Motor neuron (in vitro differentiated cells): ENCODE data around the gene KAT5. TPM values are rescaled to one million over a fixed set of nuclear protein-coding genes. Genes with fewer than 3 reads are reported as not detected.
"Not testable (repeated sequence)": the region's sequence is repeated elsewhere in the genome, so short reads cannot be mapped to it uniquely, and the experiment has no call there.

Experiments used
- ATAC-seq, 8 experiments: fragments of 200-7000 bp; cut with Tn5 transposase; replicated peaks in 6 of 8; 2 replicates each; pipeline ENCODE4 v1.8.0; 2021; ENCODE audit warnings: mild to moderate bottlenecking in 8 of 8, moderate library complexity in 8 of 8
- H3K27ac ChIP-seq, 2 donors: fragments of 250-450 bp; sonication (Bioruptor Pico); 2 replicates each; pipeline ENCODE4 v1.9.0; 2021; ENCODE audit warnings: antibody characterized with exemption in 2 of 2, mild to moderate bottlenecking in 2 of 2, moderate library complexity in 1 of 2
- H3K4me1 ChIP-seq, 2 donors: fragments of 250-450 bp; sonication (Bioruptor Pico); replicated peaks in 1 of 2; 2 replicates each; pipeline ENCODE4 v1.6.1; 2021; ENCODE audit warnings: antibody characterized with exemption in 2 of 2, mild to moderate bottlenecking in 2 of 2, moderate library complexity in 1 of 2
- H3K4me3 ChIP-seq, 5 donors: fragments of 250-450 bp; sonication (Bioruptor Pico); 2 replicates each; pipeline ENCODE4 v1.9.0; 2021; ENCODE audit warnings: antibody characterized with exemption in 5 of 5, mild to moderate bottlenecking in 5 of 5, moderate library complexity in 4 of 5
- WGBS, 10 experiments: fragments of 450-650 bp; shearing (Covaris generic); methylation state at CpG; one replicate each; pipeline ENCODE4 v1.0.0; 2022; 5-methylcytosine and 5-hydroxymethylcytosine counted together
- in situ Hi-C, 9 experiments: fragments of 400-800 bp; cut with MboI; loops; one replicate each; pipeline ENCODE4 v1.15.0; 2021; ENCODE audit warnings: low sequenced_read_pairs in 9 of 9, low pct_unique_long_range_greater_than_20kb in 2 of 9; ENCODE audit not compliant: unreplicated experiment in 9 of 9
- total RNA-seq, 8 experiments: library from RNA; unstranded; fragments of 300-600 nt; gene quantifications; 2 replicates each; pipeline versions ENCODE4 v1.2.3 to v1.2.4, GENCODE V29; 2022

Gene KAT5
- total RNA-seq, 8 experiments from 2014 or later: 33.4 to 66.8 (median 48.6) TPM

GRCh38 chr11:65696802-65697552 lies 15.1 kb upstream of the KAT5 start:
- no peak overlapping the region for H3K4me3 ChIP-seq
- in situ Hi-C loops: no loop called here
- no peak for ATAC-seq
- 0 to 84% (median 55%) methylated on average over 1 to 5 of the region's 5 CpGs; no CpG with 5 or more reads in 3 of the 10 experiments for WGBS, 10 experiments
- H3K27ac ChIP-seq: no peak overlapping the region
- H3K4me1 ChIP-seq: no peaks in the 10 kb centered on the region

DNA sequence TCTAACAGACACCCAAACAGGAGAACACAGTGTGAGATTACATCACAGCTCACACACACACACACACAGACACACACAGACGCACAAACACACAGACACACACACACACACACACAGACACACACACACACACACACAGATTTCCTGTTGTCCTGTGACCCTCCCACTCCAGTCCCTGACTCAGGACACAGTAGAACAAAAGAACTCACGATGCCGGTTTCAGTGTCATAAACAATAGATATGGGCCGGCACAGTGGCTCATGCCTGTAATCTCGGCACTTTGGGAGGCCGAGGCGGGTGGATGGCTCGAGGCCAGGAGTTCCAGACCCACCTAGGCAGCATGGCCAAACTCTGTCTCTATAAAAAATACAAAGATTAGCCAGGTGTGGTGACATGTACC lies 13.8 kb upstream of the KAT5 start:
- in situ Hi-C loops: no loop called here

DNA sequence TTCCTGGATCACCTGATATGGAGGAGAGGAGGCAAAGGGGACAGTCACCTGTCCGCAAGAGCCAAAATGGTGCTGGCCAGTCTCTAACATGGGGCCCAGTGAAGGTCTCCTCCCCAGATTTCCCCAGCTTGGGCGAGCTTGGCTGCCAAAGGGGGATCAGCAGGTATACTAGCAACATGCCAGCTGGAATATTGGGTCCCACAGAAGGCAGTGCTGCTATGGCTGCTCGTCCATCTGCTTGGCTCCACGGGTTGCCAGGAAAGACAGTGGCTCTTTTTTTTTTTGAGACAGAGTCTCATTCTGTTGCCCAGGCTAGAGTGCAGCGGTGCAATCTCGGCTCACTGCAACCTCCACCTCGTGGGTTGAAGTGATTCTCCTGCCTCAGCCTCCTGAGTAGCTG lies 12.7 kb upstream of the KAT5 start:
- no peaks in the 10 kb centered on the region for H3K4me1 ChIP-seq
- H3K4me3 ChIP-seq: no peak overlapping the region
- 0 to 100% (median 67%) methylated on average over 1 to 4 of the region's 7 CpGs; no CpG with 5 or more reads in 3 of the 10 experiments for WGBS, 10 experiments
- H3K27ac ChIP-seq: no peak overlapping the region
- in situ Hi-C loops: no loop called here
- no peak for ATAC-seq

More for the DNA sequence above, 13.8 kb upstream of the KAT5 start:
- Histone ChIP-seq H3K4me1 (no peaks in the 10 kb centered on the region), H3K27ac (no peak overlapping the region), H3K4me3 (no peak overlapping the region)
- no peak for ATAC-seq
- WGBS, 10 experiments: 40 to 90% (median 70%) methylated on average over 1 to 5 of the region's 8 CpGs; no CpG with 5 or more reads in 4 of the 10 experiments

GRCh38 chr11:65700399-65700798 lies 11.7 kb upstream of the KAT5 start:
- Histone ChIP-seq H3K4me1 (no peaks in the 10 kb centered on the region), H3K27ac (no peak overlapping the region), H3K4me3 (no peak overlapping the region)
- 0 to 79% (median 40%) methylated on average over 1 to 3 of the region's 3 CpGs for WGBS, 10 experiments
- in situ Hi-C loops: loop anchor here in 5 of 9 experiments (25.0 kb wide), 2 partner anchors 112 to 287 kb away; no protein-coding TSS in a partner anchor
- ATAC-seq: peak in 5 of 8 experiments; percentile 26 to 96 (median 45)

- in situ Hi-C loops: loop anchor here in 5 of 9 experiments (25.0 kb wide), 2 partner anchors 111 to 286 kb away; no protein-coding TSS in a partner anchor
- ATAC-seq: no peak
- 40 to 86% (median 68%) methylated on average over 1 of the region's 1 CpG; no CpG with 5 or more reads in 6 of the 10 experiments for WGBS, 10 experiments
- H3K4me3 ChIP-seq: no peak overlapping the region
- H3K27ac ChIP-seq: no peak overlapping the region
- peaks cover 4 to 8% of the 10 kb centered on the region in 2 donors for H3K4me1 ChIP-seq
These were observed 10.4 kb upstream of the KAT5 start for GRCh38 chr11:65701686-65702085.

- WGBS, 10 experiments: 0 to 80% (median 55%) methylated on average over 1 to 4 of the region's 4 CpGs; no CpG with 5 or more reads in 2 of the 10 experiments
- peak in 2 of 8 experiments; percentile 20 to 30 for ATAC-seq
- in situ Hi-C loops: loop anchor here in 5 of 9 experiments (25.0 kb wide), 2 partner anchors 108 to 283 kb away; no protein-coding TSS in a partner anchor
- H3K27ac ChIP-seq: no peak overlapping the region
- H3K4me3 ChIP-seq: no peak overlapping the region
- H3K4me1 ChIP-seq: peaks cover 4 to 13% of the 10 kb centered on the region in 2 donors
These were observed 8.2 kb upstream of the KAT5 start for GRCh38 chr11:65703846-65704245.

GRCh38 chr11:65706303-65706763 lies 5.7 kb upstream of the KAT5 start:
- H3K4me1 ChIP-seq: peaks cover 4 to 13% of the 10 kb centered on the region in 2 donors
- peak overlapping the region in 1 of 2 donors; percentile 47 for H3K27ac ChIP-seq
- in situ Hi-C loops: loop anchor here in 5 of 9 experiments (25.0 kb wide), 2 partner anchors 106 to 281 kb away; no protein-coding TSS in a partner anchor
- peak in 6 of 8 experiments; percentile 44 to 69 (median 64) for ATAC-seq
- WGBS, 10 experiments: 0 to 20% (median 11%) methylated on average over 3 to 6 of the region's 14 CpGs; no CpG with 5 or more reads in 6 of the 10 experiments
- H3K4me3 ChIP-seq: peak overlapping the region; percentile 0 to 22 (median 11)

DNA sequence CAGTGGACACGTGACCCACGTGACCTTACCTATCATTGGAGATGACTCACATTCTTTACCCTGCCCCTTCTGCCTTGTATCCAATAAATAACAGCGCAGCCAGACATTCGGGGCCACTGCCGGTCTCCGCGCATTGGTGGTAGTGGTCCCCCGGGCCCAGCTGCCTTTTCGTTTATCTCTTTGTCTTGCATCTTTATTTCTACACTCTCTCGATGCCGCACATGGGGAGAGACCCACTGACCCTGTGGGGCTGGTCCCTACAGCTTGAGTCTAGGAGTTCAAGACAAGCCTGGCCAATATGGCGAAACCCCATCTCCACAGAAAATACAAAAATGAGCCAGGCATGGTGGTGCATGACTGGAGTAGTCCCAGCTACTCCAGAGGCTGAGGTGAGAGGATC lies 5.0 kb upstream of the KAT5 start:
- H3K4me1 ChIP-seq: peaks cover 7 to 13% of the 10 kb centered on the region in 2 donors
- WGBS, 10 experiments: 75 to 100% (median 88%) methylated on average over 1 to 8 of the region's 12 CpGs; no CpG with 5 or more reads in 7 of the 10 experiments
- in situ Hi-C loops: loop anchor here in 5 of 9 experiments (25.0 kb wide), 2 partner anchors 105 to 280 kb away; no protein-coding TSS in a partner anchor
- H3K27ac ChIP-seq: peak overlapping the region; percentile 36 to 56
- not testable (repeated sequence) for H3K4me3 ChIP-seq, ATAC-seq

- Histone ChIP-seq H3K4me1 (peaks cover 11 to 18% of the 10 kb centered on the region in 2 donors), H3K27ac (no peak overlapping the region), H3K4me3 (no peak overlapping the region)
- in situ Hi-C loops: loop anchor here in 5 of 9 experiments (25.0 kb wide), 2 partner anchors 104 to 279 kb away; no protein-coding TSS in a partner anchor
- no peak for ATAC-seq
- 59 to 89% (median 78%) methylated on average over 1 to 5 of the region's 5 CpGs; no CpG with 5 or more reads in 3 of the 10 experiments for WGBS, 10 experiments
These were observed 3.6 kb upstream of the KAT5 start for GRCh38 chr11:65708451-65708850.

- in situ Hi-C loops: loop anchor here in 6 of 9 experiments (10.0 to 25.0 kb wide), 3 partner anchors 103 to 278 kb away; no protein-coding TSS in a partner anchor
- WGBS, 10 experiments: 56 to 100% (median 70%) methylated on average over 3 to 7 of the region's 8 CpGs; no CpG with 5 or more reads in 3 of the 10 experiments
- Histone ChIP-seq H3K4me3 (no peak overlapping the region), H3K4me1 (peaks cover 11 to 18% of the 10 kb centered on the region in 2 donors), H3K27ac (no peak overlapping the region)
- ATAC-seq: no peak
These were observed 2.4 kb upstream of the KAT5 start for GRCh38 chr11:65709661-65710060.

DNA sequence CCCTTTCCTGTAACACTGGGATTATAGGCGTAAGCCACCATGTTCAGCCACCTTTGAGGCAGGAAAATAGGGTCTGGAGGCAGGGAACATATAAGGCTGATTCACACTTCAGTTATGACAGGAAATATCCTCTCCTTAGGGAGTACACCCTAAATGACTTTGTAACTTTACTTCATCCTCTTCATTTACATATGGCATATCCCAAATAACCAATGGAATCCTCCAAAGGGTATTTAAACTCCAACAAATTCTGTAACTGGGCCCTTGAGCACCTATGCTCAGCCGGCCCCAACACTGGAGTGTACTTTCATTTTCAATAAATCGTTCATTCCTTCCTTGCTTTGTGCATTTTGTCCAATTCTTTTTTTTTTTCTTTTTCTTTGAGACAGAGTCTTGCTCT lies 1.6 kb upstream of the KAT5 start:
- Histone ChIP-seq H3K4me1 (peaks cover 11 to 18% of the 10 kb centered on the region in 2 donors), H3K27ac (no peak overlapping the region), H3K4me3 (no peak overlapping the region)
- WGBS, 10 experiments: 35 to 100% (median 85%) methylated on average over 1 to 3 of the region's 3 CpGs
- in situ Hi-C loops: loop anchor here in 6 of 9 experiments (10.0 to 25.0 kb wide), 3 partner anchors 102 to 277 kb away; no protein-coding TSS in a partner anchor
- peak in 1 of 8 experiments; percentile 2 for ATAC-seq

DNA sequence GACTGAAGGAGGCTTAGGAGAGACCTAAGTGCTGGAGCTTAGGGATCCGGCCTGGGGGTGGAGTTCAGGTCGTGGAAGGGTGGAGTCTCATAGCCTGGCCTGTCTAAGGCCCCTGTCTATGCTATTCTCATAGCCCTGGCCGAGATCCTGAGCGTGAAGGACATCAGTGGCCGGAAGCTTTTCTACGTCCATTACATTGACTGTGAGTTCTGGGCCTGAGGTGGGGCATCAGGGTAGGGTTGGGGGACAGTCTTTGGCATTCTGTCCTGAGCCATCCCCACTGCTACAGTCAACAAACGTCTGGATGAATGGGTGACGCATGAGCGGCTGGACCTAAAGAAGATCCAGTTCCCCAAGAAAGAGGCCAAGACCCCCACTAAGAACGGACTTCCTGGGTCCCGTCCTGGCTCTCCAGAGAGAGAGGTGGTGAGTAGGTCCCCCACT lies 603 bp downstream of the KAT5 start:
- peak in 4 of 8 experiments; percentile 74 to 83 (median 79) for ATAC-seq
- in situ Hi-C loops: loop anchor here in 6 of 9 experiments (10.0 to 25.0 kb wide), 3 partner anchors 100 to 275 kb away; no protein-coding TSS in a partner anchor
- peak overlapping the region; percentile 99 for H3K27ac ChIP-seq
- peaks cover 5 to 7% of the 10 kb centered on the region in 2 donors for H3K4me1 ChIP-seq
- peak overlapping the region; percentile 60 to 90 (median 81) for H3K4me3 ChIP-seq
- 0 to 10% (median 10%) methylated on average over 2 to 4 of the region's 11 CpGs; no CpG with 5 or more reads in 7 of the 10 experiments for WGBS, 10 experiments
